ENCODE measurements around the gene LPCAT1.

The LPCAT1 gene

GRCh38 chr5:1419476-1420210, 104.1 kb downstream of the LPCAT1 start:
- DNase-seq = no peak

GRCh38 chr5:1418921-1419280, 104.9 kb downstream of the LPCAT1 start:
- no peak for DNase-seq

- no peak for DNase-seq
Measured at GRCh38 chr5:1418238-1418920, 105.4 kb downstream of the LPCAT1 start.

GRCh38 chr5:1417586-1418225, 106.1 kb downstream of the LPCAT1 start:
- DNase-seq = no peak

DNA sequence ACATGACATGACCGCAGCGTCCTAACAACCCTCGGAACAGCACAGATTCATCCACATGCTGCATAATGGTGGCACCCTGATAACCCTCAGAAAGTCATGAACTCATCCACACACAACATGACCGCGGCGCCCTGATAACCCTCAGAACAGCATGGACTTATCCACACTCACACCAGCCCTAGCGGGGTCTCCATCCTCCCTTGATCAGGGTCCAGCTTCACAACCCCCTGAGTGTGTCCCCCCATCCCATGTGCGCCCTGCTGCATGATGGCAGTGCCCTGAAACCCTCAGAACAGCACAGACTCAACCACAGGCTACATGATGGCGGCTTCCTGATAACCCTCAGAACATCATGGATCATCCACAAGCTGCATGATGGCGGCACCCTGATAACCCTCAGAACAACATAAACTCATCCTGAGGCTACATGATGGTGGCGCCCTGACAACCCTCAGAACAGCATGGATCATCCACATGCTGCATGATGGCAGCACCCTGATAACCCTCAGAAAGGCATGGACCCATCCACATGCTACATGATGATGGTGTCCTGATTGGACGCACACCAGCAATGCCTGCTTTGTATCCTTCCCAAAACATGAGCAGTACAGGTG, 106.8 kb downstream of the LPCAT1 start:
- no peak for DNase-seq

DNA sequence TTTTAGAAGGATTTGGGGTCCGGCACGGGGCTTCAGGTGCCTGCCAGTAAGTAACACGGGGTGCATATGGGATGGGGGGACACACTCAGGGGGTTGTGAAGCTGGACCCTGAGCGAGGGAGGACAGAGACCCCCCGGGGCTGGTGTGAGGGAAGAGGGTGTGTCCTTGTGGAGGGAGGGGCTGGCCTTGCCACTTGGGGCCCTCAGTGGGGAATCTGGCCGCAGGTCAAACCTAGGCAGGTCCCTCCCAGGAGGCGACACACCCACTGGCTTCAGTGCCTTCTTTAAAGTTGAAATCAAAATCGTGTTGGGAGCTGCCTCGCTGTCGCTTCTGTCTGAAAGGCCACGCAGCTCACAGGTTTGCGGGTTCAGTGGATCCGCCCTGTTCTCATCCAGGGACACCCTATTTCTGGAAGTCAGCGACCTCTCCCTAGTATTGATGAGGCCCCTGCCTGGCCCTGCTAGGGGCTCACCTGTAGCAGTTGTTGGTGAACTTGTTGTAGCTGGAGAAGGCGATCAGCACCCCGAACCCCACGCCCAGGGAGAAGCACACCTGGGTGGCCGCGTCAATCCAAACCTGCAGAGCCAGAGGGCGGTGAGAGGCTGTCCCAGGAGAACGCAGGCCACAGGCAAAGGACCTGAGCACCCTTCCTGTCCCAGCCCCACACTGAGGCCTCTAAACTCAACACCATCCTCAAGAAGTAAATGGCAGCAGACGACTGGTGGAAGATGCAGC, 108.0 kb downstream of the LPCAT1 start:
- no peak for DNase-seq

DNA sequence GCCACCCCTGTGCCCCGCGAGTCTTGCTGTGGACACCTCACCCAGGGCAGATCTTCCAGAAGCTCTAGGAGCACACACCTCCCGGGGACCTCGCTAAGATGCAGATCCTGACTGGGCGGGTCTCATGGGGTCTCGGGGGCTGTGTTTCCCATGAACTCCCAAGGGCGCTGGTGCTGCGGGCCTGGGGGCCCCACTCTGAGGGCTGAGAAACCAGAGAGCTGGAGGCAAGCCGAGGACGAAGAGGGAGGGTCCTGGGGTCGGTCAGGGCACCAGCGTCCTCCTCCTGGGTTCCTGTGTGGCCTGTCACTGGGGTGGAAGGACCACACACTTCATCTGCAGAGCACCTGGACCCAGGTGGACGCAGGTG, 108.7 kb downstream of the LPCAT1 start:
- DNase-seq = no peak

DNA sequence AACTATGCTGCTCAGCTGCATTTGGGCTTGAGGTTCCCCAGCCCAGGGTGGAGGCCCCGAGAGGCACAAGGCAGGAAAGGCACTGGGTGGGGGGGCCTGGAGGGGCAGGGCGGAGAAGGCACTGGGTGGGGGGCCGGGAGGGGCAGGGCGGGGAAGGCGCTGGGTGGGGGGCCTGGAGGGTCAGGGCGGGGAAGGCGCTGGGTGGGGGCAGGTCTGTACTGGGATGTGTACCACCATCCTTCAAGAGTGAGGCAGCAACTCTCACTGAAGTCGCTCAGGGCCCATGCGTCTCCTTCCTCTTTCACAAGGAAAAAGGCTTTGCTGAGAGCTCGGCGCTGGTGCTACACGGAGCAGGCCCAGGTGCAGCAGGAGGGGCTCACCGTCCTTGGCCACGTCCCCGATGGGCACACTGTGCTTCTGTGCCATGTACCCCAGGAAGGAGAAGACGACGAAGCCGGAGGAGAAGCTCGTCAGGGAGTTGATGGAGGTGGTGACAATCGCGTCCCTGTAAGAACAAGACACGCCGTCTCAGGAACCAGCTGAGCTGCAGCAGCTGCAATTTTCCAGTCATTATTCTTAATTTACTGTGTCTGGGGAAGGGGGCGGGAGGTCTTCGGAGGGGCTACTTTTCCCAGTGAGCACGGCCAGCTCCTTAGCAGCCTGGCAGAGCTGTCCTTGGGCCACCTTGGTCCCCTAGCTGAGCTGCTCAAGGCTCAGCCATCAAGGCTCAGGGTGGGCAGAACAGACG, 109.3 kb downstream of the LPCAT1 start:
- no peak for DNase-seq

DNA sequence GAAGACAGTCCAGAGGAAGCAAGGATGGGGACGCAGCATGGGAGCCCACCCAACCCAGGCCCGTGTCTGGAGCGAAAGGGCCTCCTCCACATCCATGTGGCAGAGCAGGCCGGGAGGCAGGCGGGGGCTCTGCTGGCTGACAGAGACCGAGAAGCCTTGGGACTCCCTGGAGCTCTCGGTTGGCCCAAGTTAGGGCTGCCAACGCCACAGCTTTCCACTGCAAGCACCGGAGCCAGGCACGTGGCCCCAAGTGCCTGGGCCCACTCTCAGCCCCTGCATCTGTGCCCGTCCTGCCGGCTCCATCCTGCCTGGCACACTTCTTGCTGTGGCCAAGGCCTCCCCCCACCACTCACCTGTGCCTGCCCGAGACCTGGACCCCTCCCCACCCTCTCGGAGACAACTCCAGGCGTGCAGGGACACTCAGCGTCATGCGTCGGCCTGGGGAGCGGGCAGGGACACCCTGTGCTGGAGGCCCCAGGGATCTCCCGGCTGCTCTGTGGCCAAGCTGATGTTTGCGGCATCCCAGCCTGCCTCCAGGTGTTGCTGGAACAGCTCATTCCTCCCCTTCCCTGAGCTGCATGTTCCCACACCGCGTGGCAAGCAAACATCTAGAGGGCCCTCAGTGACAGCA, 110.0 kb downstream of the LPCAT1 start:
- no peak for DNase-seq

DNA sequence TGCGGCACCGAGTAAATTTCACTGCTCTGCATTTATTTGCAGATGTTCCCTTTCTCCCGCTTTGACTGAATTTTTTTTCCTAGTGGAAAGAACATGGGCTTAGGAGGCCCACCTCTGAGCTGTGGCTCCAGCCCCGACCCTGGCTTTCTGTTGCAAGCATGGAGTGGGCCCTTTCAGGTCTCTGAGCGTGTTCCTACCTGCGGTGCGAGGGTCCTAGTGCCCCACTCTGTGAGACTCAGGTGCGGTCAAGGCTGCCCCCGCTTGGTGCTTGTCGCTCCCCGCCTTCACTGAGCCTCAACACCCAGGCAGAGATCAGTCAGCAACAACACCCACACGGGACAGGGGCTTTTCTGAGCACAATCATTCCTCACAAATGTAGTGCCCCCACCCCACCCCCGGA, 110.5 kb downstream of the LPCAT1 start:
- DNase-seq = no peak

DNA sequence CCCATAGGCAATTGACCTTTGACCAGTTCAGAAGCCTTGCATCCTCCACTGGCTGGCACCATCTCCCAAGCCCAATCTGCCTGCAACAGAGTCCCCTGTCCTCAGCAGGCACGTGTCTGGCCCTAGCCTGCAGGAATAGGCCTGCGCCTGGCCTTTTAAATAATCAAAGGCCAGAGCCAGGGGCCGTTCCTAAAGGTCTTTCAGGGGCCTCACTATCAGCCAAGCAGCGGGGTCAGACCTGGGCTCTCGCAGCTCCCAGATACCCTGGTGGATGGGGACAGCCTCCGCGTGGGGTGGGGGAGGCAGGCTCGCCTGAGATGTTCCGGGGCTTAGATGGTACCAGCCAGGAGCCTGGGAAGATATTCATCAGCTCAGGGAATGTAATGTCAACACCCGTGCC, 111.1 kb downstream of the LPCAT1 start:
- DNase-seq = no peak

DNA sequence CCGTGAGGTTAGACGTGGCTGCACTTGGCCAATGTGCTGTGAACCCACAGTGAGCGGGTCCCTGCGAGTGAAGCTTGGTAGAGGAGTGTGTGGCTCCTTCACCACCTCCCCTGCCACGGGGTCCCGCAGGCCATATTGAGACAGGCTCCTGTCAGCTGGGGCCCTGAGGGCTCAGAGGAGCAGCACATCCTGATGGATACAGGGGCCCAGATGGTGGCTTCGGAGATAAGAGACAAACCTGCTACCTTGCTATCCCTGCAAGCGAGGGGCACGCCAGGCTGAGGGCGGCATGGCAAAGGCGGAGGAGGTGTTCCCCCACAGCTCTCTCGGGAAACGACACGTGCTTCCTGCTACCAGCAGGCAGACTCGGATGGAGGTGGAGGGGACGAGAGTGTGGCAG, 111.6 kb downstream of the LPCAT1 start:
- no peak for DNase-seq
